A549 (cell line): ENCODE data around the gene MGAT5B. TPM values are rescaled to one million over a fixed set of nuclear protein-coding genes. Genes with fewer than 3 reads are reported as not detected.

Source experiments
- ATAC-seq, 2 experiments: fragments of 200-7000 bp in 1 of 2; fragments of >200 bp in 1 of 2; cut with Nextera tagmentation in 1 of 2; cut with Tn5 transposase in 1 of 2; 3 replicates each; pipeline versions ENCODE4 v1.8.0 to v1.9.1; 2018 to 2020; ENCODE audit warnings: mild to moderate bottlenecking in 1 of 2, moderate library complexity in 1 of 2
- CTCF ChIA-PET: fragments of 300-600 bp; sonication (Branson Sonifier 250); formaldehyde crosslinking; extraction: SDS; loops from one replicate; lab custom pipeline; 2021; ENCODE audit warnings: antibody characterized with exemption, inconsistent platforms; lab: Yijun Ruan, JAX
- POLR2A ChIA-PET: fragments of 350-600 bp; formaldehyde crosslinking; extraction: SDS; loops from one replicate; lab custom pipeline; 2021; ENCODE audit warnings: antibody characterized with exemption, inconsistent platforms; lab: Yijun Ruan, JAX
- DNase-seq, 2 experiments: peaks; one replicate each; pipeline versions ENCODE4 v3.0.0 to v3.0.0-alpha.2; 2011 to 2016; ENCODE audit warnings: low read depth in 1 of 2, low spot score in 1 of 2
- FAIRE-seq: peaks from 2 replicates; lab custom pipeline; 2011; peaks lifted over from hg19 to GRCh38; lab: Jason Lieb, UNC
- H3K27ac ChIP-seq, 2 experiments: fragments of >200 bp; sonication (Bioruptor Twin); formaldehyde crosslinking; 3 replicates each; pipeline ENCODE4 v1.5.1; 2016 to 2017
- H3K4me1 ChIP-seq: fragments of >200 bp; sonication (Bioruptor Twin); formaldehyde crosslinking; 3 replicates; pipeline ENCODE4 v1.6.1; 2016
- H3K4me2 ChIP-seq: fragments of >200 bp; sonication (Bioruptor Twin); formaldehyde crosslinking; 3 replicates; pipeline ENCODE4 v1.6.1; 2016
- H3K4me3 ChIP-seq: fragments of >200 bp; sonication (Bioruptor Twin); formaldehyde crosslinking; 3 replicates; pipeline ENCODE4 v1.5.1; 2016
- H3K9me3 ChIP-seq: fragments of >200 bp; sonication (Bioruptor Twin); formaldehyde crosslinking; 3 replicates; pipeline ENCODE4 v1.6.1; 2016
- ATOH8 ChIP-seq: fragments of 250-450 bp; sonication (Bioruptor Pico); IDR thresholded peaks from 2 replicates; pipeline ENCODE4 v1.5.0; 2020; ENCODE audit warnings: low read depth, mild to moderate bottlenecking, moderate library complexity
- BHLHE40 ChIP-seq: IDR thresholded peaks from 2 replicates; pipeline ENCODE4 v1.6.1; 2012; ENCODE audit warnings: low read depth, low read length, inconsistent platforms
- CBX2 ChIP-seq: fragments of 200-600 bp; sonication (generic); IDR thresholded peaks from 2 replicates; pipeline ENCODE4 v1.6.1; 2016; ENCODE audit warnings: low read depth, mild to moderate bottlenecking, borderline replicate concordance
- CBX8 ChIP-seq: fragments of 200-600 bp; sonication (generic); IDR thresholded peaks from 2 replicates; pipeline ENCODE4 v1.6.1; 2016
- CEBPB ChIP-seq, 2 experiments: fragments of >200 bp in 1 of 2; sonication (Bioruptor Twin) in 1 of 2; formaldehyde crosslinking in 1 of 2; IDR thresholded peaks; 2 replicates each; pipeline ENCODE4 v1.6.1; 2012 to 2016
- CHD2 ChIP-seq: fragments of 150-350 bp; IDR thresholded peaks from 2 replicates; pipeline ENCODE4 v1.6.1; 2014; ENCODE audit warnings: low read length; ENCODE audit not compliant: partially characterized antibody
- CHD4 ChIP-seq: fragments of 200-600 bp; sonication (generic); IDR thresholded peaks from 2 replicates; pipeline ENCODE4 v1.6.1; 2016; ENCODE audit warnings: antibody characterized with exemption, mild to moderate bottlenecking, borderline replicate concordance
- EP300 ChIP-seq, 2 experiments: fragments of >200 bp; sonication (Bioruptor Twin); formaldehyde crosslinking; IDR thresholded peaks; 2 replicates in 1 of 2; 3 replicates in 1 of 2; pipeline ENCODE4 v1.6.1; 2016 to 2017
- FOSB ChIP-seq: fragments of 250-450 bp; sonication (Bioruptor Pico); IDR thresholded peaks from 2 replicates; pipeline ENCODE4 v1.5.0; 2020; ENCODE audit warnings: mild to moderate bottlenecking, moderate library complexity
- FOXS1 ChIP-seq: fragments of 250-450 bp; sonication (Bioruptor Pico); IDR thresholded peaks from 2 replicates; pipeline ENCODE4 v1.5.0; 2020; ENCODE audit warnings: mild to moderate bottlenecking, moderate library complexity
- GATA3 ChIP-seq: IDR thresholded peaks from 2 replicates; pipeline ENCODE4 v1.6.1; 2012; ENCODE audit warnings: borderline replicate concordance
- HOXA7 ChIP-seq: fragments of 250-450 bp; sonication (Bioruptor Pico); IDR thresholded peaks from 2 replicates; pipeline ENCODE4 v1.5.0; 2020; ENCODE audit warnings: mild to moderate bottlenecking, moderate library complexity
- HOXB13 ChIP-seq: fragments of 250-450 bp; sonication (Bioruptor Pico); IDR thresholded peaks from 2 replicates; pipeline ENCODE4 v1.5.0; 2020; ENCODE audit warnings: low read depth, mild to moderate bottlenecking, moderate library complexity
- HOXB5 ChIP-seq: fragments of 250-450 bp; sonication (Bioruptor Pico); IDR thresholded peaks from 2 replicates; pipeline ENCODE4 v1.5.0; 2020; ENCODE audit warnings: mild to moderate bottlenecking, moderate library complexity
- JUN ChIP-seq, 2 experiments: fragments of >200 bp; sonication (Bioruptor Twin); formaldehyde crosslinking; IDR thresholded peaks; 2 replicates in 1 of 2; 3 replicates in 1 of 2; pipeline ENCODE4 v1.6.1; 2016 to 2017
- JUNB ChIP-seq: fragments of >200 bp; sonication (Bioruptor Twin); formaldehyde crosslinking; IDR thresholded peaks from 2 replicates; pipeline ENCODE4 v1.6.1; 2016
- MAFK ChIP-seq: fragments of 450-650 bp; IDR thresholded peaks from 2 replicates; pipeline ENCODE4 v1.6.1; 2014; ENCODE audit not compliant: partially characterized antibody
- MAZ ChIP-seq: fragments of 150-350 bp; IDR thresholded peaks from 2 replicates; pipeline ENCODE4 v1.6.1; 2014; ENCODE audit warnings: antibody characterized with exemption, low read depth, low read length, borderline replicate concordance
- NFE2L2 ChIP-seq: fragments of 150-350 bp; conservative IDR thresholded peaks from 2 replicates; pipeline ENCODE4 v1.6.1; 2014; ENCODE audit warnings: low read length
- NPAS2 ChIP-seq: fragments of 250-450 bp; sonication (Bioruptor Pico); IDR thresholded peaks from 2 replicates; pipeline ENCODE4 v1.8.0; 2022; ENCODE audit warnings: mild to moderate bottlenecking, moderate library complexity, borderline replicate concordance
- PBX3 ChIP-seq: IDR thresholded peaks from 2 replicates; pipeline ENCODE4 v1.6.1; 2012
- POLR2A ChIP-seq: IDR thresholded peaks from 2 replicates; pipeline ENCODE4 v1.6.1; 2012; ENCODE audit warnings: mild to moderate bottlenecking, low read length
- RNF2 ChIP-seq: fragments of 200-600 bp; sonication (generic); IDR thresholded peaks from 2 replicates; pipeline ENCODE4 v1.6.1; 2016; ENCODE audit warnings: low read depth, mild to moderate bottlenecking, antibody characterized with exemption, moderate library complexity, borderline replicate concordance
- SREBF2 ChIP-seq: fragments of 450-650 bp; IDR thresholded peaks from 2 replicates; pipeline ENCODE4 v1.6.1; 2014; ENCODE audit warnings: mild to moderate bottlenecking, moderate library complexity
- TFCP2L1 ChIP-seq: fragments of 250-450 bp; sonication (Bioruptor Pico); IDR thresholded peaks from 2 replicates; pipeline ENCODE4 v1.5.0; 2021; ENCODE audit warnings: mild to moderate bottlenecking
- TP53 ChIP-seq: fragments of 250-450 bp; sonication (Bioruptor Pico); IDR thresholded peaks from 2 replicates; pipeline ENCODE4 v1.5.0; 2021; ENCODE audit warnings: mild to moderate bottlenecking, moderate library complexity
- ZC3H11A ChIP-seq: fragments of 450-650 bp; IDR thresholded peaks from 2 replicates; pipeline ENCODE4 v1.6.1; 2014; ENCODE audit warnings: antibody characterized with exemption, mild to moderate bottlenecking
- ZFP36 ChIP-seq: fragments of 450-650 bp; IDR thresholded peaks from 2 replicates; pipeline ENCODE4 v1.6.1; 2014; ENCODE audit warnings: borderline replicate concordance; ENCODE audit not compliant: partially characterized antibody
- ZSCAN20 ChIP-seq: fragments of 250-450 bp; sonication (Bioruptor Pico); IDR thresholded peaks from 2 replicates; pipeline ENCODE4 v1.8.0; 2022; ENCODE audit warnings: mild to moderate bottlenecking, moderate library complexity
- whole genome bisulfite sequencing: methylation state at CpG from one replicate; pipeline ENCODE4 v1.1.6; 2017; ENCODE audit errors: missing lambda C conversion rate; 5-methylcytosine and 5-hydroxymethylcytosine counted together
- polyA plus RNA-seq, 4 experiments: library from polyadenylated mRNA; depleted of rRNA in 3 of 4; stranded (reverse); fragments of >200 nt; fragmentation: RNase III in 1 of 4; extraction: RNeasy Plus Mini Kit Qiagen cat#74134 plus additional on column Dnase treatment in 1 of 4; gene quantifications; 2 replicates in 3 of 4; 3 replicates in 1 of 4; pipeline ENCODE4 v1.2.3, GENCODE V29; 2011 to 2017
- TF ChIP-seq, protein P1 (sequence below): fragments of >200 bp; sonication (Bioruptor Twin); formaldehyde crosslinking; IDR thresholded peaks from 2 replicates; pipeline ENCODE4 v1.6.1; 2016
- TF ChIP-seq, protein P2 (sequence below): fragments of 450-650 bp; IDR thresholded peaks from 2 replicates; pipeline ENCODE4 v1.6.1; 2014; ENCODE audit warnings: antibody characterized with exemption
- TF ChIP-seq, protein P3 (sequence below): IDR thresholded peaks from 2 replicates; pipeline ENCODE4 v1.6.1; 2012; ENCODE audit warnings: low read depth, borderline replicate concordance

MGAT5B gene
- polyA plus RNA-seq, 2 of the 4 experiments (the other 2 are of a cell fraction) = 7.6 to 22.8 TPM

- WGBS = 79% methylated on average over 6 of the region's 6 CpGs
These were observed 10.4 kb downstream of the MGAT5B start for GRCh38 chr17:76878568-76878967.

GRCh38 chr17:76879254-76879653 is 11.1 kb downstream of the MGAT5B start:
- Histone ChIP-seq H3K27ac (no peak overlapping the region), H3K4me1 (no peaks in the 10 kb centered on the region), H3K4me2 (no peak overlapping the region), H3K9me3 (peaks cover 12% of the 10 kb centered on the region), H3K4me3 (no peak overlapping the region)
- FAIRE-seq (no peak), DNase-seq (no peak), ATAC-seq (no peak)
- ChIA-PET POLR2A (no interaction called here), CTCF (interaction anchor here (1.1 to 10.9 kb wide), 7 partner anchors 10 to 208 kb away, joined by 3 to 100 read pairs (median 10); partner anchors contain the start of gene MGAT5B)
- 94% methylated on average over 14 of the region's 14 CpGs for WGBS
- TF ChIP-seq BHLHE40 = no peak
- TF ChIP-seq, protein P1, sequence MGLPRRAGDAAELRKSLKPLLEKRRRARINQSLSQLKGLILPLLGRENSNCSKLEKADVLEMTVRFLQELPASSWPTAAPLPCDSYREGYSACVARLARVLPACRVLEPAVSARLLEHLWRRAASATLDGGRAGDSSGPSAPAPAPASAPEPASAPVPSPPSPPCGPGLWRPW = no peak
- TF ChIP-seq MAZ = no peak
- TF ChIP-seq PBX3 = no peak
- TF ChIP-seq CBX8 = no peak
- no peak for TF ChIP-seq TP53 (CRISPR knock-in tag)
- TF ChIP-seq RNF2 = no peak
- no peak for TF ChIP-seq ATOH8
- no peak for TF ChIP-seq ZC3H11A
- TF ChIP-seq NFE2L2 = no peak
- TF ChIP-seq CEBPB (IDR thresholded peaks at IDR 0.05) = no peak

More at GRCh38 chr17:76878568-76878967, 10.4 kb downstream of the MGAT5B start:
- H3K27ac ChIP-seq = peak overlapping the region in 1 of 2 experiments; percentile 15; a peak in 1 of 6 replicates
- no peak overlapping the region for H3K4me3 ChIP-seq
- no peak overlapping the region for H3K4me2 ChIP-seq
- peaks cover 6% of the 10 kb centered on the region; the same call in 2 of the 3 replicates for H3K4me1 ChIP-seq
- DNase-seq = no peak
- ATAC-seq = no peak
- FAIRE-seq = no peak
- TF ChIP-seq HOXA7 (CRISPR knock-in tag) (no peak), GATA3 (no peak), NPAS2 (CRISPR knock-in tag) (no peak), FOSB (CRISPR knock-in tag) (no peak), CHD2 (no peak), POLR2A (no peak), EP300 (IDR thresholded peaks at IDR 0.05) (no peak), CBX2 (no peak), HOXB13 (CRISPR knock-in tag) (no peak)
- TF ChIP-seq, protein P2, sequence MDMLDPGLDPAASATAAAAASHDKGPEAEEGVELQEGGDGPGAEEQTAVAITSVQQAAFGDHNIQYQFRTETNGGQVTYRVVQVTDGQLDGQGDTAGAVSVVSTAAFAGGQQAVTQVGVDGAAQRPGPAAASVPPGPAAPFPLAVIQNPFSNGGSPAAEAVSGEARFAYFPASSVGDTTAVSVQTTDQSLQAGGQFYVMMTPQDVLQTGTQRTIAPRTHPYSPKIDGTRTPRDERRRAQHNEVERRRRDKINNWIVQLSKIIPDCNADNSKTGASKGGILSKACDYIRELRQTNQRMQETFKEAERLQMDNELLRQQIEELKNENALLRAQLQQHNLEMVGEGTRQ = no peak
- TF ChIP-seq, all 56 proteins: peak for 0
- peaks cover 12% of the 10 kb centered on the region for H3K9me3 ChIP-seq
- ChIA-PET CTCF (interaction anchor here (0.6 to 10.9 kb wide), 7 partner anchors 9 to 208 kb away, joined by 3 to 100 read pairs (median 4); partner anchors contain the start of gene MGAT5B), POLR2A (interaction anchor here (0.6 kb wide), 1 partner anchor 187 kb away, joined by 5 read pairs; no protein-coding TSS in a partner anchor)

GRCh38 chr17:76879691-76880090 is 11.5 kb downstream of the MGAT5B start:
- POLR2A ChIA-PET = no interaction called here
- ATAC-seq = no peak
- H3K4me2 ChIP-seq = no peak overlapping the region
- no peak for TF ChIP-seq CEBPB (IDR thresholded peaks at IDR 0.05)
- no peak for TF ChIP-seq HOXB5 (CRISPR knock-in tag)
- TF ChIP-seq ZFP36 = no peak
- no peak for TF ChIP-seq HOXA7 (CRISPR knock-in tag)
- TF ChIP-seq EP300 (IDR thresholded peaks at IDR 0.05) = no peak
- TF ChIP-seq FOXS1 (CRISPR knock-in tag) = no peak
- no peak for TF ChIP-seq CBX2
- no peak for TF ChIP-seq ZSCAN20 (CRISPR knock-in tag)
- no peak for TF ChIP-seq JUN (IDR thresholded peaks at IDR 0.05)
- TF ChIP-seq, protein P3, sequence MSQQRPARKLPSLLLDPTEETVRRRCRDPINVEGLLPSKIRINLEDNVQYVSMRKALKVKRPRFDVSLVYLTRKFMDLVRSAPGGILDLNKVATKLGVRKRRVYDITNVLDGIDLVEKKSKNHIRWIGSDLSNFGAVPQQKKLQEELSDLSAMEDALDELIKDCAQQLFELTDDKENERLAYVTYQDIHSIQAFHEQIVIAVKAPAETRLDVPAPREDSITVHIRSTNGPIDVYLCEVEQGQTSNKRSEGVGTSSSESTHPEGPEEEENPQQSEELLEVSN = no peak
- TF ChIP-seq, protein P2 = no peak
- TF ChIP-seq MAFK = no peak
- TF ChIP-seq TP53 (CRISPR knock-in tag) = no peak
- no peak for TF ChIP-seq JUNB
- TF ChIP-seq TFCP2L1 (CRISPR knock-in tag) = no peak
- TF ChIP-seq SREBF2 = no peak
- no peak for TF ChIP-seq CHD4
- no peak for FAIRE-seq
- H3K27ac ChIP-seq = 0 out of 6 replicates have a peak overlapping the region, but pooled peaks of 1 of the 2 experiments have one; percentile 25
- 77% methylated on average over 10 of the region's 10 CpGs for WGBS
- no peak for DNase-seq
- CTCF ChIA-PET = interaction anchor here (1.1 to 10.9 kb wide), 7 partner anchors 10 to 207 kb away, joined by 3 to 100 read pairs (median 10); partner anchors contain the start of gene MGAT5B
- H3K4me1 ChIP-seq = no peaks in the 10 kb centered on the region
- H3K4me3 ChIP-seq = no peak overlapping the region
- peaks cover 8% of the 10 kb centered on the region for H3K9me3 ChIP-seq
